Measurements from ENCODE around the gene RAX2.

RAX2 gene

GRCh38 chr19:3737487-3738205, 34.4 kb downstream of the RAX2 start:
- H3K4me3 ChIP-seq (ENCODE audit: low read depth, low read length), result no peak overlapping the region
- TF ChIP-seq CTCF (IDR thresholded peaks at IDR 0.05; ENCODE audit: low read depth, low read length), result no peak

GRCh38 chr19:3736106-3736724, 35.8 kb downstream of the RAX2 start:
- TF ChIP-seq CTCF (IDR thresholded peaks at IDR 0.05; ENCODE audit: low read depth, low read length), result no peak

GRCh38 chr19:3734310-3734600, 37.8 kb downstream of the RAX2 start:
- TF ChIP-seq CTCF (IDR thresholded peaks at IDR 0.05; ENCODE audit: low read depth, low read length), result no peak
- no peak overlapping the region for H3K4me3 ChIP-seq (ENCODE audit: low read depth, low read length)

More at GRCh38 chr19:3736106-3736724, 35.8 kb downstream of the RAX2 start:
- no peak overlapping the region for H3K4me3 ChIP-seq (ENCODE audit: low read depth, low read length)

- TF ChIP-seq CTCF (IDR thresholded peaks at IDR 0.05; ENCODE audit: low read depth, low read length), result no peak
- no peak overlapping the region for H3K4me3 ChIP-seq (ENCODE audit: low read depth, low read length)
Measured at GRCh38 chr19:3733549-3734309, 38.3 kb downstream of the RAX2 start.

GRCh38 chr19:3732108-3732507, 39.9 kb downstream of the RAX2 start:
- no peak for TF ChIP-seq CTCF (IDR thresholded peaks at IDR 0.05; ENCODE audit: low read depth, low read length)
- H3K4me3 ChIP-seq (ENCODE audit: low read depth, low read length), result no peak overlapping the region

GRCh38 chr19:3730457-3730958, 41.5 kb downstream of the RAX2 start:
- no peak overlapping the region for H3K4me3 ChIP-seq (ENCODE audit: low read depth, low read length)
- no peak for TF ChIP-seq CTCF (IDR thresholded peaks at IDR 0.05; ENCODE audit: low read depth, low read length)

Measured in WI38 (cell line).